ENCODE results near the gene NOL9.

The NOL9 gene

DNA sequence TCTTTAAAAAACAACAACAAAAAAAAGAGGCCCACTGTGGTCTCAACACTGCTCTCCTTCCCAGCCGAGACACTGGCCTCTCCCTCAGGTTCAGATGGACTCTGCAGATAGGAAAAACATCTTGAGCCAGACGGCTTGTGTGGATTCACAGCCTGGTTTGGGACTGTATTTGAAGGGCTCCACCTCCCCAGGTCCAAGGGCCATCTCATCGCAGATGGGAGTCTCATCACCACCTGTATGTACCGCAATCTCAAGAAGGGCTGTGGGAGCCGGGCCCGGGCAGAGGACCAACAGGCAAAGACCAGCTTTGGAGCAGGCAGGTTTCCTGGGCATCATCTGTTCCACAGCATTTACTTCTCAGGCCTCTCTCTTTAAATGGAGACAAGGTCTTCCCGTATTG, 35.7 kb upstream of the NOL9 start:
- DNase-seq (ENCODE audit: low spot score) = no peak

GRCh38 chr1:6588893-6589520, 34.7 kb upstream of the NOL9 start:
- DNase-seq (ENCODE audit: low spot score) = no peak

DNA sequence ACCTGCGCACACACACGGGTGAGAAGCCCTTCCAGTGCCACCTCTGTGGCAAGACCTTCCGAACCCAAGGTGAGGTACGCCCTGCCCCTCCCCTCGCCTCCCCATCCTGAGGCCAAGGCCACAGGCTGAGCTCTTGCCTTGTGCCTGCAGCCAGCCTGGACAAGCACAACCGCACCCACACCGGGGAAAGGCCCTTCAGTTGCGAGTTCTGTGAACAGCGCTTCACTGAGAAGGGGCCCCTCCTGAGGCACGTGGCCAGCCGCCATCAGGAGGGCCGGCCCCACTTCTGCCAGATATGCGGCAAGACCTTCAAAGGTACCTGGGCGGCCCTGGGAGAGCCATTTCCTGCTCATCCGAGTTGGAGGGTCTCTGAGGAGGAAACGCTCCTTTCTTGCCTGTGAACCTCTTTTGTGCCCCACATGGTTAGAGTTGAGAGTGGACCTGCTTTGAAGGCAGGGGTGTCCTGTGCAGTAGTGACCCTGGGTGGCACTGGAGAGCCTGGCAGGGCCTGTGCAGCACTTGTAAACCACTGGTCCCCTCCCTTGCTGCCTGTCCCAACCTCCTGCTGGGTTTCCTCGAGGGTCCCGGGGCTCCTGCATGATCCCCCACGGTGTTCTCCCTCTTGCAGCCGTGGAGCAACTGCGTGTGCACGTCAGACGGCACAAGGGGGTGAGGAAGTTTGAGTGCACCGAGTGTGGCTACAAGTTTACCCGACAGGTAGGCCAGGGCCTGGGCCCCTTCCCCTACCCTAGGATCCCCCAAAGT, 34.0 kb upstream of the NOL9 start:
- DNase-seq (ENCODE audit: low spot score) = no peak

DNA sequence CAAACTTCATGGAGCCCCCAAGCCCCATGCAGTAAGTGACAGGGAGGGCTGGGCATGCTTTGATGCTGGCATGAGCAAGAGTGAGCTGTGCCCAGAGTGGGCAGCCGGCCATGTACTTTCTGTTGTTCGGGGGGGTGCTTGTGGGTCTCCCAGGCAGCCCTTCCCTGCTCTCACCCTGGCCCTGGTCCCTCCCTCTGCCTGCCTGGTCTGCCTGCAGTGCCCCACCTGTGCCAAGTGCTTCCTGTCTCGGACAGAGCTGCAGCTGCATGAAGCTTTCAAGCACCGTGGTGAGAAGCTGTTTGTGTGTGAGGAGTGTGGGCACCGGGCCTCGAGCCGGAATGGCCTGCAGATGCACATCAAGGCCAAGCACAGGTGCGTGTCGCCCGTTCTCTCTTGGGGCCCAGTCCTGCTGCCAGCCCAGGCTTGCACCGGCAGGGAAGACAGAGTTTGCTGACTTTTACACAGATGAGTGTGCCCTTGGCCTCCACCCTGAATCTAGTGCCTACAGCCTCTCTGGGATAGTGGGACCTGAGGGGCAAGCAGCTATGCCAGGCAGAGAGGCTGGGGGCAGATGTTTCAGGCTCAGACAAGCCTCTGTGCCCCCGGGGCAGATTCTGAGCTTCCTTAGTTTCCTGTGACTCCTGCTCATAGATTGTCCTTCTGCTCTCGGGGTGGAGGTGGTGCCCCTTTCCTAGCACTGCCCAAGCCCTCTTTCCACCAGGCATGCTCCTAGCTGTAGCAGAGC, 33.1 kb upstream of the NOL9 start:
- no peak for DNase-seq (ENCODE audit: low spot score)

DNA sequence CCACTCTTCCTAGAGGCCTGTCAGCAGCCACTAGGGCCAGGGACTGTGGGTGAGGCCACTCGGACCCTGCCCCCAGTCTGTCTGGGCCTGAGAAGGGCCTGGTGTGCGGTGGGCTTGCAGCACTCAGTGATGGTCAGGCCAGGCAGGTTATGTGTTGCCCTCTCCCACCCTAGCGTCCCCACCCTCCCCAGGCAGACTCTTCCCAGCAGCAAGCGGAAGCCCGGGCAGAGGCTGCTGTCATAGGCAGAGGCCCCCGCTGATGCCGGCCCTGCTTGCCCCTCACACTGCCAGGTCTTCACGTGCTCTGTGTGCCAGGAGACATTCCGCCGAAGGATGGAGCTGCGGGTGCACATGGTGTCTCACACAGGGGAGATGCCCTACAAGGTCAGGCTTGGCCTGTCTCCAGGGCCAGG, 32.1 kb upstream of the NOL9 start:
- DNase-seq (ENCODE audit: low spot score) = no peak

DNA sequence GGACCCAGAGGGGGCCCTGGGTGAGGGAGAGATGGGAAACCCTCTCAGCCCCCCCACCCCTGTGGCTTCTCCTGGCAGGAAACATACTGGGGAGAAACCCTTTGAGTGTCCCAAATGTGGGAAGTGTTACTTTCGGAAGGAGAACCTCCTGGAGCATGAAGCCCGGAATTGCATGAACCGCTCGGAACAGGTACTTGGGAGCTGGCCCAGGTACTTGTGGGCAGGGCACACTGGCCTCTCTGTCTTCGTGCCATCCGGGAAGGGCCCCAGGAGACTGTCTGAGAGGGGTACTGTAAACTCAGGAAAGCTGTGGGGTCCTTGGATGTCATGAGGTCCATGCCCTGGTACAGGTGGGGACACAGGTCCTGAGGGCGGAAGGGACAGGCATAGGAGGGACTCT, 31.5 kb upstream of the NOL9 start:
- no peak for DNase-seq (ENCODE audit: low spot score)

DNA sequence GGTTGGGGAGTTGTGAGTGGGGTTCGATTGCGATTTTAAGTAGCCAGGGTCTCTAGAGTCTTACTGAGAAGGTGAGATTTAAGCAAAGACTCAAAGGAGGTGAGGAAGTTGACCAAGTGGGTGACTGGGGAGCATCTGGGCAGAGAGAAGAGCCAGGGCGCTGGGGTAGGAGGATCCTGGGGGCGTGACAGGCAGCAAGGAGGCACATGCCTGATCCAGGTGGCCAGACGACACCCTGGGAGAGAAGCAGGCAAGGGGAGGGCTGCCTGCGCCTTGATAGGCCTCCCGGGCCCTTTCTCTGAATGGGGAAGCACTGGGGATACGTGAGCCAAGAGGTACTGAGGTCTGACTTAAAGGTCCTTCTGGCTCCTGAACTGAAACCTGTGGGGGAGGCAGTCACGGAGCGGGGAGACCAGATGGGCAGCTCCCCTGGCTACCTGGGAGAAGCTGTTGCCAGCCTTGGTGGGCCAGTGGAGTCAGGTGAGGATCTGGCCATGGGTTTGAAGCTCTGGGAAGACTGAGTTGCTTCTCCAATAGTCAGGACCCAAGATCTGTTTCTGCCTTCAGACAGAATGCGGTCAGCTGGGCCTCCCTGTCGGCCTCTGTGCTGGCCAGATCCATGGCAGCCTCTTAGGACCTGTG, 30.9 kb upstream of the NOL9 start:
- DNase-seq (ENCODE audit: low spot score) = no peak

DNA sequence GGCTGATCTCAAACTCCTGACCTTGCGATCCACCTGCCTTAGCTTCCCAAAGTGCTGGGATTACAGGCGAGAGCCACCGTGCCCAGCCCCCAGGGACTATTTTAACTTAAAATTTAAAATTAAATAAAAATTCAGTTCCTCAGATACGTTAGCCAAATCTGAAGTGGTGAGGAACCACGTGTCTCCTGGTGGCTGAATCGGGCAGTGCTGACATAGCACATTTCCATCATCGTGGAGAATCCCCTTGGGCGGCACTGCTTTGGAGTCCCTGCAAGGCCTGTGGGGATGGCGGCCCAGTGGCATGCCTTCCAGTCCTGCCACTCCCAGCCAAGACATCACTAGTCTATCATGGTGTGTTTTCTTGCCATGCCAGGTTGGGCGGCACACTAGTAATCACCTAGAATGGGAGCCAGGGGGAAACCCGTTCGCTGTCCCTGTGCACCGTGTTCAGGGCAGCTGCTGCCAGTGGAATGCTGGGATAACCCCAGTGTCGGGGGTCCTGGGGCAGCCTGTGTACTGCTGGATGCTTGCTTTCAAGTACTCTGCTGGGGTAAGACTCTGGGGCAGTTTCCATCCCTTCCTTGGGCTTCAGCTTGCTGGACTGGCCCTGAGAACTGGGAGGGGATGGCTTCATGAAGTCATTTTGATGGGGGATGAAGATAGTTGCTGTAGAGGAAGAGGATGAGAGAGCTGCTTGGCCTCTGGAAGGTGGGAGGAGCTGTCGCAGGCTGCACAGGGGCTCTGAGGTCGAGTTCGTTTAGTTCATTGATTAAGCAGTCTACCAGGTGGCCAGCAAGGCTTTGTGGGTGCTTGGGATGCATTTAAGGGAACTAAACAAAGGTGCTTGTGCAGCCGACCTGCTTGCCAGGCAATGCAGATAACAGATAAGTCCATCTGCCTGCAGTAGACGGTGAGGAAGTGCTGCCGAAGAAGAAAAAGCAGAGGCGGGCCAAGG, 30.1 kb upstream of the NOL9 start:
- DNase-seq (ENCODE audit: low spot score) = no peak

- DNase-seq (ENCODE audit: low spot score) = no peak
Measured at GRCh38 chr1:6582370-6582769, 28.1 kb upstream of the NOL9 start.

DNA sequence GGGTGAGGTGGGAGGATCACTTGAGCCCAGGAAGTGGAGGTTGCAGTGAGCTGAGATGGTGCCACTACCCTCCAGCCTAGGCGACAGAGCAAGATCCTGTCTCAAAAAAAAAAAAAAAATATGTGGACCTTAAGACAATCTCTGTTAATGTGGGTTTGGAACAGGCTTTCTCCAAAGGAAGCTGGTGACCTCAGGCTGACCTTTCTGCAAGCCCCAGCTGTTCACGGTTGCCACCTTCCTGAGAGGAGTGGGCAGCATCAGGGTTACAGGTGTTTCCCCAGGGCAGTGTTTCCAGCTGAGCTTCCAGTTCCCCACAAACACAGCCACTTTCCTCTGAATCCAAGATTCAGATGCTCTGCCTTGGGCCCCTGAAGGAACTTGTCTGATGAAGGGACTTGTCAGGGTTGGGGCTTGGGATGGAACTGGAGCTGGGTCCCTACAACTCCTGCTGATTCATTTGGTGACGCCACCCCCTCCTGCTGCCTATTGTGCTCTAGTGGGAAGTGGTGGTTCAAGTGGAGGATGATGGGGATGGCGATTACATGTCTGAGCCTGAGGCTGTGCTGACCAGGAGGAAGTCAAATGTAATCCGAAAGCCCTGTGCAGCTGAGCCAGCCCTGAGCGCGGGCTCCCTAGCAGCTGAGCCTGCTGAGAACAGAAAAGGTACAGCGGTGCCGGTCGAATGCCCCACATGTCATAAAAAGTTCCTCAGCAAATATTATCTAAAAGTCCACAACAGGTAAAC, 27.4 kb upstream of the NOL9 start:
- peak; percentile 37 for DNase-seq (ENCODE audit: low spot score)

DNA sequence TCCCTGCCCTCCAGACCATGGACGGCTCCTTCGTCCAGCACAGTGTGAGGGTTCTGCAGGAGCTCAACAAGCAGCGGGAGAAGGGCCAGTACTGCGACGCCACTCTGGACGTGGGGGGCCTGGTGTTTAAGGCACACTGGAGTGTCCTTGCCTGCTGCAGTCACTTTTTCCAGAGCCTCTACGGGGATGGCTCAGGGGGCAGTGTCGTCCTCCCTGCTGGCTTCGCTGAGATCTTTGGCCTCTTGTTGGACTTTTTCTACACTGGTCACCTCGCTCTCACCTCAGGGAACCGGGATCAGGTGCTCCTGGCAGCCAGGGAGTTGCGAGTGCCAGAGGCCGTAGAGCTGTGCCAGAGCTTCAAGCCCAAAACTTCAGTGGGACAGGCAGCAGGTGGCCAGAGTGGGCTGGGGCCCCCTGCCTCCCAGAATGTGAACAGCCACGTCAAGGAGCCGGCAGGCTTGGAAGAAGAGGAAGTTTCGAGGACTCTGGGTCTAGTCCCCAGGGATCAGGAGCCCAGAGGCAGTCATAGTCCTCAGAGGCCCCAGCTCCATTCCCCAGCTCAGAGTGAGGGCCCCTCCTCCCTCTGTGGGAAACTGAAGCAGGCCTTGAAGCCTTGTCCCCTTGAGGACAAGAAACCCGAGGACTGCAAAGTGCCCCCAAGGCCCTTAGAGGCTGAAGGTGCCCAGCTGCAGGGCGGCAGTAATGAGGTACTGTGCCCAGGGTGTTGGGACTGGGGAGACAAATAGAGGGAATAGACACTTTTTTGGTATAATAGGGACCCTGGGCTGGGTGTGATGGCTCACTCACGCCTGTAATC, 26.5 kb upstream of the NOL9 start:
- DNase-seq (ENCODE audit: low spot score) = no peak

DNA sequence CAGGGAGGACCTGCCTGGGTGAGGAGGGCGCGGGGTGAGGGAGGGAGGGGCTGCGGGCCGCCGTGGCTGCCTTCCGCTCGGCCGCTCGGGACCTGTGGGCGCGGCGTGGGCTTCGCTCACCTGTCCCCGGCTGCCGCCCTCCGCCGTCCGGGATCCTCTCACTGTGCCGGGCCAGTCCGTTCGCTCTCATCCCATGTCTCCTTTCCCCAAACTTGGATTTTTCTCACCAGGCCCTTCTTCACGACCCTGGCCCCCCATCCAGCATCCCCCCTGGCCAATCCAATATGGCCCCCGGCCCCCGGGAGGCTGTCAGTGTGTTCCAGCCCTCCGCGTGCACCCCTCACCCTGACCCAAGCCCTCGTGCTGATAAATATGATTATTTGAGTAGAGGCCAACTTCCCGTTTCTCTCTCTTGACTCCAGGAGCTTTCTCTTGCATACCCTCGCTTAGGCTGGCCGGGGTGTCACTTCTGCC, 25.8 kb upstream of the NOL9 start:
- DNase-seq (ENCODE audit: low spot score) = no peak

DNA sequence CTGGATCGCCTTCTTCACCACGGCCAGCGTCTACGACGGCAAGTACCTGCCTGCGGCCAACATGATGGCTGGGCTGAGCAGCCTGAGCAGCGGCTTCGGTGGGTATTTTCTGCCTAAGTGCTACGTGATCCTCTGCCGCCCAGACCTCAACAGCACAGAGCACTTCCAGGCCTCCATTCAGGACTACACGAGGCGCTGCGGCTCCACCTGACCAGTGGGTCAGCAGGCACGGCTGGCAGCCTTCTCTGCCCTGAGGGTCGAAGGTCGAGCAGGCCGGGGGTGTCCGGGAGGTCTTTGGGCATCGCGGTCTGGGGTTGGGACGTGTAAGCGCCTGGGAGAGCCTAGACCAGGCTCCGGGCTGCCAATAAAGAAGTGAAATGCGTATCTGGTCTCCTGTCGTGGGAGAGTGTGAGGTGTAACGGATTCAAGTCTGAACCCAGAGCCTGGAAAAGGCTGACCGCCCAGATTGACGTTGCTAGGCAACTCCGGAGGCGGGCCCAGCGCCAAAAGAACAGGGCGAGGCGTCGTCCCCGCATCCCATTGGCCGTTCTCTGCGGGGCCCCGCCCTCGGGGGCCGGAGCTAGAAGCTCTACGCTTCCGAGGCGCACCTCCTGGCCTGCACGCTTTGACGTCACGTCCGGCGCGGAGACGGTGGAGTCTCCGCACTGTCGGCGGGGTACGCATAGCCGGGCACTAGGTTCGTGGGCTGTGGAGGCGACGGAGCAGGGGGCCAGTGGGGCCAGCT, 25.2 kb upstream of the NOL9 start, which contains the start of gene ZBTB48:
ZBTB48 (plus strand) TSS at position 621 of the 745 bp plus-strand sequence. CDS start 616 bp downstream, outside the sequence.
- peak; percentile 97 for DNase-seq (ENCODE audit: low spot score)

DNA sequence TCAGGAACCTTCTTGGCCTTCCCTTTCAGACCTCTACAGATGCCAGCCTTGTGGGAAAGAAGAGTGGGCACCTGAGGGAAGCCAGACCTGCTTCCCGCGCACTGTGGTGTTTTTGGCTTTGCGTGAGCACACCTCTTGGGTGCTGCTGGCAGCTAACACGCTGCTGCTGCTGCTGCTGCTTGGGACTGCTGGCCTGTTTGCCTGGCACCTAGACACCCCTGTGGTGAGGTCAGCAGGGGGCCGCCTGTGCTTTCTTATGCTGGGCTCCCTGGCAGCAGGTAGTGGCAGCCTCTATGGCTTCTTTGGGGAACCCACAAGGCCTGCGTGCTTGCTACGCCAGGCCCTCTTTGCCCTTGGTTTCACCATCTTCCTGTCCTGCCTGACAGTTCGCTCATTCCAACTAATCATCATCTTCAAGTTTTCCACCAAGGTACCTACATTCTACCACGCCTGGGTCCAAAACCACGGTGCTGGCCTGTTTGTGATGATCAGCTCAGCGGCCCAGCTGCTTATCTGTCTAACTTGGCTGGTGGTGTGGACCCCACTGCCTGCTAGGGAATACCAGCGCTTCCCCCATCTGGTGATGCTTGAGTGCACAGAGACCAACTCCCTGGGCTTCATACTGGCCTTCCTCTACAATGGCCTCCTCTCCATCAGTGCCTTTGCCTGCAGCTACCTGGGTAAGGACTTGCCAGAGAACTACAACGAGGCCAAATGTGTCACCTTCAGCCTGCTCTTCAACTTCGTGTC, 24.5 kb upstream of the NOL9 start:
- no peak for DNase-seq (ENCODE audit: low spot score)

DNA sequence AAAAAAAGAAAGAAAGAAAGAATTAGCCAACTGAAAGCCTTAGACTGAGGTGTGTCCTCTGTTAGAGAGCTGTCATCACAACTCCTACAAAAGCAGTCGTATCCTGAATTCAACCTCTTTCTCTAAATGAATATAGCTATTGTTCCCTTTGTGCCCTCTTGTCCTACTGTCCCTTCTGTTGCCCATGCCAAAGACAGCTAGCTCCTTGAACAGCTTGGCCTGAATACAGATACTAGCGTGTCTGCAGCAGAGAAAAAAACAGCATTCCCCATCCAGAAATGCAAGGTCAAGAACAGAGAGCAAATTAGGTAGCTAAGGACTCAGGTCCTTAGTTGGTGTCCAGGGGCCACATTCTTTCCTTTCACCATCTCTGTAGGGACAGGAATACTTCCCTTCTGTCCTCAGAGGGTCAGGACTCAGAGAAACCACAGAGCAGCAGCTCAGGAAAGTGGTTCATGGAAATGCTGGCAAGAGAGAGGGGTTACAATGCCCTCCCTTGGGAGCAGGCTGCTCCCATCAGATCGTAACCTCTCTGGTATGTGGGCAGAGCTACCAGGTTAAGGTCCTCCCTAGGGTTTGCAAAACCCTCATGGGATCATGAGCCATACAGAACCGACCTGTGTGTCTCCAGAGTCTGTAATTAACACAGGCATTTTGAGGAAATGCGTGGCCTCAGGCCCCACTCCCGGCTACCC, 23.7 kb upstream of the NOL9 start:
- DNase-seq (ENCODE audit: low spot score) = no peak

GRCh38 chr1:6574818-6575217, 20.5 kb upstream of the NOL9 start:
- no peak for DNase-seq (ENCODE audit: low spot score)

- no peak for DNase-seq (ENCODE audit: low spot score)
Measured at GRCh38 chr1:6574025-6574620, 19.8 kb upstream of the NOL9 start.
